ENCODE data around the gene PTPRK.

The PTPRK gene

GRCh38 chr6:128246472-128247260 lies 273.7 kb downstream of the PTPRK start:
- H3K4me3 ChIP-seq (ENCODE audit: low read length), result no peak overlapping the region

DNA sequence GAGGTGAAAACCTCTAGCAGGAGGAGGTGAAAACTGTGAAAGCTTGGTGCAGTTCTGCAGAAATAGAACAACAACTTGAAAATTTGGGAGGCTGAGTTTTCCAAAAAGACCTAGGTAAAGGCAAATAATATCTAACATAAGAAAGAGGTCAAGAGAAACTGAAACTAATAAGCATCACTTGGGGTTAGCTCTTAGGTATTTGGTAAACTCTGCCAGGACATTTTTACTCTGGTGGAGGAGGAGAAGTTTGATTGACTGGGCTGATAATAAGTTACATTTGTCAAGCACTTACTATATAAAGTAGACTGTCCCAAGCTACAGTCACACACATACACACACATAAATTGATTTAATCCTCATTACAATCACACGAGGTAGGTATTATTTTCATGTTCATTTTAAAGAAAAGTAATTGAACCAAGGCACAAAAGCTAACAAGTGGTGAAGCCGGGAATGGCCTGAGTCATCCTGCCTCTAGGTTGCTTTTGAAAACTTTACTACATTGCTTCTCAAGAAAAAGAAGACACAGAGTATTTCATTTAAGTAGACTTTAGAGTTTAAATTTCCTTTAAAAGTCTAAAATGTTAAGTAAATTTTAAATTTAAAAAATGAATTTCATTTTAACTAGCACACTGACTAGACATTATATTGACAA lies 275.5 kb downstream of the PTPRK start:
- no peak overlapping the region for H3K4me3 ChIP-seq (ENCODE audit: low read length)
- DNase-seq (ENCODE audit: low read depth), result peak; percentile 15
- no peak for TF ChIP-seq CTCF (conservative IDR thresholded peaks at IDR 0.05; ENCODE audit: low read length)

More at GRCh38 chr6:128246472-128247260, 273.7 kb downstream of the PTPRK start:
- TF ChIP-seq CTCF (conservative IDR thresholded peaks at IDR 0.05; ENCODE audit: low read length), result no peak
- DNase-seq (ENCODE audit: low read depth), result no peak

DNA sequence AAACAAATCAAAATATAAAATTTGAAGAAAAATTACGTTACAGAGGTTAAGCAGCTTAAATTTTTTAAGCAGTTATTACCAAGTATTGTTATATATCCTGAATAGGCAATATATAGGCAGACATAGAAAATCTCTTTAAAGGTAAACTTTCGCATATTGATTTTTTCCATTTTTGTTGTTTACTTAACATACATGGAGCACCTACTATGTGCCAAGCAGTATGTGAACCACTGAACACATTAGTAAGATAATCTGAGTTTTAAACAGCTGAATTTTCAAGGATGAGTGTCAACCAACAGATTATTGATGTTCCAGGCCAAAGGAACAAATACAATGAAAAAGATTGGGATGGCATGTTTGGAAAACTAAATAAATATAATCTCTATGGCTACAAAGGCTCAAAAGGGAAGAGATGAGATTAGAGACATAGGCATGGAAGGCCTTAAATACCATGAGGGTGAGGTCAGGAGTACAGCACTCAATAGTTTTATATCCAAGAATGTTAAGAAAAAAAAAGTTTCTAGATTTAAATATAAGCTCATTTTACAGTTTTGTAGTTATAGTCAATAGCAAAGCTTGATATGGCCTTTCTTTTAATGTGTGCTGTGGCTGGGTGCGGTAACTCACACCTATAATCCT lies 277.5 kb downstream of the PTPRK start:
- peak; percentile 75 for DNase-seq (ENCODE audit: low read depth)
- no peak for TF ChIP-seq CTCF (conservative IDR thresholded peaks at IDR 0.05; ENCODE audit: low read length)
- H3K4me3 ChIP-seq (ENCODE audit: low read length), result no peak overlapping the region

DNA sequence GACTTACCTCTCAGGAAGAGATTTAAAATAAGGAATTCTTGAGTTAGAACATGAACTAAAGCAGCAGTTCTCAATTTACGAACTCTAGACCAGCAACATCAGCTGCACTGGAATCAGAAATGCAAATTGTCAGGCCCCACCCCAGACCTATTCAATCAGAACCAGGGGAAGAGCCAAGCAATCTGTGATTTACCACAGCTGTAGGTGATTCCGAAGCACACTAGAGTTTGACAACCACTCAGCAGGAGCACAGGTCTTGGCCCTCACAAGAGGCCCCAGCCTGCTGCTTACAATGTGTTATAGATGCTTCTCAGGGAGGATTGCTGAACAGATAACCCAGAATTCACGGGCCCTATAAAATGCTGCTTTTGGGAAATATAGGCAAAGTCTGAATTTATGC lies 279.2 kb downstream of the PTPRK start:
- no peak for DNase-seq (ENCODE audit: low read depth)
- no peak overlapping the region for H3K4me3 ChIP-seq (ENCODE audit: low read length)
- no peak for TF ChIP-seq CTCF (conservative IDR thresholded peaks at IDR 0.05; ENCODE audit: low read length)

- TF ChIP-seq CTCF (conservative IDR thresholded peaks at IDR 0.05; ENCODE audit: low read length), result no peak
- no peak for DNase-seq (ENCODE audit: low read depth)
- H3K4me3 ChIP-seq (ENCODE audit: low read length), result no peak overlapping the region
Observed at GRCh38 chr6:128240024-128240428, 280.4 kb downstream of the PTPRK start.

- TF ChIP-seq CTCF (conservative IDR thresholded peaks at IDR 0.05; ENCODE audit: low read length), result no peak
- H3K4me3 ChIP-seq (ENCODE audit: low read length), result no peak overlapping the region
- no peak for DNase-seq (ENCODE audit: low read depth)
Observed at GRCh38 chr6:128239146-128239545, 281.3 kb downstream of the PTPRK start.

All from AG10803 (cell line).